Fibroblast of lung (primary cell): ENCODE measurements around the gene IGFBP5. TPM values are rescaled to one million over a fixed set of nuclear protein-coding genes. Genes with fewer than 3 reads are reported as not detected.

Experiments
- DNase-seq, 2 donors: peaks; one replicate each; pipeline versions ENCODE4 v3.0.0 to v3.0.0-alpha.2; 2010; ENCODE audit warnings: low read depth in 2 of 2
- H2AFZ ChIP-seq: 2 replicates; pipeline ENCODE4 v1.5.1; 2012; ENCODE audit warnings: low read length, control low read depth, inconsistent platforms
- H3K27ac ChIP-seq: 2 replicates; pipeline ENCODE4 v1.5.1; 2011; ENCODE audit warnings: low read length, control low read depth; ENCODE audit not compliant: insufficient read depth
- H3K27me3 ChIP-seq: 2 replicates; pipeline ENCODE4 v1.5.1; 2011; ENCODE audit warnings: mild to moderate bottlenecking, low read length; ENCODE audit not compliant: control insufficient read depth, insufficient read depth
- H3K36me3 ChIP-seq: 2 replicates; pipeline ENCODE4 v1.5.1; 2011; ENCODE audit warnings: low read length; ENCODE audit not compliant: control insufficient read depth, insufficient read depth
- H3K4me1 ChIP-seq: 2 replicates; pipeline ENCODE4 v1.5.1; 2011; ENCODE audit warnings: low read length; ENCODE audit not compliant: control insufficient read depth, insufficient read depth; ENCODE audit errors: extremely low read depth
- H3K4me2 ChIP-seq: 2 replicates; pipeline ENCODE4 v1.5.1; 2011; ENCODE audit warnings: low read length, control low read depth; ENCODE audit not compliant: insufficient read depth; ENCODE audit errors: extremely low read depth
- H3K4me3 ChIP-seq, 4 experiments: fragments of 200-600 bp in 1 of 4; sonication (generic) in 1 of 4; replicated peaks in 1 of 4; 2 replicates each; pipeline ENCODE4 v1.5.1; 2011 to 2016; ENCODE audit warnings: low read length in 4 of 4, low read depth in 3 of 4, mild to moderate bottlenecking in 3 of 4, control low read depth in 2 of 4, inconsistent platforms in 1 of 4, mixed read lengths in 1 of 4; ENCODE audit not compliant: insufficient read depth in 1 of 4; ENCODE audit errors: control extremely low read depth in 1 of 4
- H3K79me2 ChIP-seq: 2 replicates; pipeline ENCODE4 v1.5.1; 2012; ENCODE audit warnings: mild to moderate bottlenecking, low read length, inconsistent platforms; ENCODE audit not compliant: control insufficient read depth, insufficient read depth
- H3K9ac ChIP-seq: 2 replicates; pipeline ENCODE4 v1.5.1; 2011; ENCODE audit warnings: mild to moderate bottlenecking, low read length, control low read depth; ENCODE audit not compliant: insufficient read depth
- H3K9me3 ChIP-seq: 2 replicates; pipeline ENCODE4 v1.5.1; 2012; ENCODE audit warnings: low read depth, low read length; ENCODE audit not compliant: control insufficient read depth, insufficient read depth
- H4K20me1 ChIP-seq: 2 replicates; pipeline ENCODE4 v1.5.1; 2011; ENCODE audit warnings: low read length; ENCODE audit not compliant: control insufficient read depth, insufficient read depth; ENCODE audit errors: extremely low read depth
- CTCF ChIP-seq, 2 donors: IDR thresholded peaks in 1 of 2; conservative IDR thresholded peaks in 1 of 2; 1 replicate in 1 of 2; 2 replicates in 1 of 2; pipeline ENCODE4 v1.5.1; 2011 to 2012; ENCODE audit warnings: low read length in 2 of 2, control low read depth in 1 of 2, inconsistent platforms in 1 of 2, low read depth in 1 of 2, mild to moderate bottlenecking in 1 of 2
- EZH2 ChIP-seq: IDR thresholded peaks from 2 replicates; pipeline ENCODE4 v1.5.1; 2012; ENCODE audit warnings: low read length, control low read depth, mild to moderate bottlenecking; ENCODE audit errors: missing control alignments
- polyA plus RNA-seq, 2 donors: library from polyadenylated mRNA; depleted of rRNA in 1 of 2; stranded (reverse) in 1 of 2; unstranded in 1 of 2; fragments of >200 nt; gene quantifications; 2 replicates each; pipeline ENCODE4 v1.2.1, GENCODE V29; 2011 to 2012; ENCODE audit warnings: missing spikeins in 1 of 2
- total RNA-seq: library from RNA; depleted of rRNA; stranded (reverse); fragments of >200 nt; gene quantifications from 2 replicates; pipeline ENCODE4 v1.2.1, GENCODE V29; 2014

IGFBP5 gene
- total and polyA plus RNA-seq, 2 donors (not counting 1 experiment from before 2014, with no cell fraction given): 1,100 to 2,607 TPM

GRCh38 chr2:216663106-216663505, 32.2 kb downstream of the IGFBP5 start:
- H3K9me3 ChIP-seq: no peaks in the 10 kb centered on the region
- no peaks in the 10 kb centered on the region for H4K20me1 ChIP-seq
- no peak for DNase-seq
- no peaks in the 10 kb centered on the region for H3K4me1 ChIP-seq
- no peak overlapping the region for H2AFZ ChIP-seq
- H3K27ac ChIP-seq: no peak overlapping the region
- no peaks in the 10 kb centered on the region for H3K79me2 ChIP-seq
- no peak overlapping the region for H3K9ac ChIP-seq
- H3K27me3 ChIP-seq: no peaks in the 10 kb centered on the region
- no peak overlapping the region for H3K4me2 ChIP-seq
- no peak overlapping the region for H3K4me3 ChIP-seq
- no peaks in the 10 kb centered on the region for H3K36me3 ChIP-seq
- TF ChIP-seq CTCF (conservative IDR thresholded peaks at IDR 0.05 in 1 of 2, IDR thresholded peaks at IDR 0.05 in 1 of 2; ENCODE audit: low read depth in 1 of 2, low read length in 2 of 2): no peak
- no peak for TF ChIP-seq EZH2

DNA sequence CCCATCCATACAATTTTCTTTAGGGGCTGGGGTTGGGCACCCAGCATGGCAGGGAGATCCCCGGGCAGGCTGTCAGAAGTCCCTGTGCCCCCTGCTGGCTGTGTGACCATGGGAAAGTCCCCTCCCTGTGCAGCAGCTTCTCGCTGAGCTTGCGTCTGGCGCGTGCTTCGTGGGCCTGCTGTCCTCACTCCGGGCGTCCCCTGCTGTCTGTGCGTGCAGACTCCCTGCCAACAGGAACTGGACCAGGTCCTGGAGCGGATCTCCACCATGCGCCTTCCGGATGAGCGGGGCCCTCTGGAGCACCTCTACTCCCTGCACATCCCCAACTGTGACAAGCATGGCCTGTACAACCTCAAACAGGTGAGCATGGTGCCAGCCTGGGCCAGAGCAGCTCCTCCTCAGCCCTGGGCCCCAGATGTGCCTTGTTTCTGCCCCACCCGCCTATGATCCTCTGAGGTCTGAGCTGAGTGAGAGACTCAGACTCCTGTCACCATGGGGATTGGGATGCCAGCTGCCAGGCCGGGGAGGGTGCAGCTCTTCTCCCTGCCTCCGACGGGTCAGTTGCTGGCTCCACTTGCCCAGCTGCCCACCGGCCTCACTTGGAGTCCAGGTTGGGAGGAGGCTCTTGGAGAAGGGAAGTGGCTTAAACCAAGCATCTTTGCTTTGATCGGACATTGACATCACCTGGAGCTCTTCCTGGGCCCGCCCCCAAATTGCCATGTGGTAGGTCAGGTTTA, 33.5 kb downstream of the IGFBP5 start:
- TF ChIP-seq EZH2: no peak
- TF ChIP-seq CTCF (conservative IDR thresholded peaks at IDR 0.05 in 1 of 2, IDR thresholded peaks at IDR 0.05 in 1 of 2; ENCODE audit: low read depth in 1 of 2, low read length in 2 of 2): no peak
- Histone ChIP-seq H3K4me1 (no peaks in the 10 kb centered on the region), H3K9ac (no peak overlapping the region), H4K20me1 (no peaks in the 10 kb centered on the region), H3K36me3 (no peaks in the 10 kb centered on the region), H3K4me3 (no peak overlapping the region), H3K27me3 (no peaks in the 10 kb centered on the region), H3K4me2 (no peak overlapping the region), H3K9me3 (no peaks in the 10 kb centered on the region), H3K79me2 (no peaks in the 10 kb centered on the region), H2AFZ (no peak overlapping the region), H3K27ac (no peak overlapping the region)
- no peak for DNase-seq

DNA sequence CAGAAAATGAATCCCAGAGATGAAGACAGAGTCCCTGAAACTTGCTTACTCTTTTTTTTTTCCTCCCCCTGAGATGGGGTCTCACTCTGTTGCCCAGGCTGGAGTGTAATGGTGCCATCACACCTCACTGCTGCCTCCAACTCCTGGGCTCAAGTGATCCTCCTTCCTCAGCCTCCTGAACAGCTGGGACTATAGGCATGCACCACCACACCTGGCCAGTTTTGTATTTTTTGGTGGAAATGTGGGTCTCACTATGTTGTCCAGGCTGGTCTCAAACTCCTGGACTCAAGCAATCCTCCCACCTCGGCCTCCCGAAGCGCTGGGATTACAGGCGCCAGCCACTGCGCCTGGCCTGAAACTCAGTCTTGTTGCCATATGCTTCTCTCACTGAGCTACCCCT, 34.3 kb downstream of the IGFBP5 start:
- DNase-seq: no peak
- no peaks in the 10 kb centered on the region for H3K4me1 ChIP-seq
- H3K79me2 ChIP-seq: no peaks in the 10 kb centered on the region
- H3K9ac ChIP-seq: no peak overlapping the region
- H3K27me3 ChIP-seq: no peaks in the 10 kb centered on the region
- no peaks in the 10 kb centered on the region for H3K9me3 ChIP-seq
- no peaks in the 10 kb centered on the region for H4K20me1 ChIP-seq
- no peak overlapping the region for H3K27ac ChIP-seq
- no peaks in the 10 kb centered on the region for H3K36me3 ChIP-seq
- TF ChIP-seq CTCF (conservative IDR thresholded peaks at IDR 0.05 in 1 of 2, IDR thresholded peaks at IDR 0.05 in 1 of 2; ENCODE audit: low read depth in 1 of 2, low read length in 2 of 2): no peak
- no peak overlapping the region for H3K4me2 ChIP-seq
- H2AFZ ChIP-seq: no peak overlapping the region
- H3K4me3 ChIP-seq: no peak overlapping the region
